GM23338 (cell line): ENCODE measurements around the gene RRP9.

Experiments
- CTCF ChIP-seq, 2 experiments: fragments of 200-600 bp in 1 of 2; sonication (generic) in 1 of 2; conservative IDR thresholded peaks; 2 replicates each; pipeline versions ENCODE4 v1.5.1 to v1.6.1; 2016 to 2017; ENCODE audit warnings: antibody characterized with exemption in 2 of 2, low read depth in 2 of 2, mild to moderate bottlenecking in 2 of 2, moderate library complexity in 1 of 2
- ETS1 ChIP-seq: IDR thresholded peaks from 2 replicates; pipeline ENCODE4 v1.6.1; 2016; ENCODE audit warnings: antibody characterized with exemption
- EZH2phosphoT487 ChIP-seq: fragments of 200-600 bp; sonication (generic); IDR thresholded peaks from one replicate; pipeline ENCODE4 v1.8.1; 2018; ENCODE audit warnings: antibody characterized with exemption; ENCODE audit not compliant: unreplicated experiment
- JUNB ChIP-seq: IDR thresholded peaks from one replicate; pipeline ENCODE4 v1.6.1; 2016; ENCODE audit warnings: antibody characterized with exemption; ENCODE audit not compliant: unreplicated experiment
- POLR2AphosphoS5 ChIP-seq: IDR thresholded peaks from 2 replicates; pipeline ENCODE4 v1.6.1; 2016; ENCODE audit warnings: antibody characterized with exemption, low read depth

- TF ChIP-seq CTCF (conservative IDR thresholded peaks at IDR 0.05; ENCODE audit: low read depth in 2 of 2): no peak
- no peak for TF ChIP-seq EZH2phosphoT487
- TF ChIP-seq JUNB: no peak
- no peak for TF ChIP-seq ETS1
- TF ChIP-seq POLR2AphosphoS5: no peak
These were observed 13.3 kb downstream of the RRP9 start for GRCh38 chr3:51928438-51928837.
